Caki2 (cell line): ENCODE measurements around the gene TACC2. TPM values are rescaled to one million over a fixed set of nuclear protein-coding genes. Genes with fewer than 3 reads are reported as not detected.
A peak's percentile ranks its signal among the peaks of the same experiment; 100 is the strongest.
"Not testable (repeated sequence)": the region's sequence is repeated elsewhere in the genome, so short reads cannot be mapped to it uniquely, and the experiment has no call there.

Source experiments
- DNase-seq: peaks from one replicate; pipeline ENCODE4 v3.0.0-alpha.2; 2015; ENCODE audit warnings: low read depth
- in situ Hi-C: cut with HindIII; loops from 2 replicates; pipeline ENCODE4 v1.10.0; 2016; ENCODE audit warnings: low sequenced_read_pairs, low pct_unique_long_range_greater_than_20kb, mixed read lengths
- total RNA-seq: library from RNA; depleted of rRNA; stranded (reverse); fragments of >200 nt; shearing (Covaris generic); gene quantifications from 2 replicates; pipeline ENCODE4 v1.2.3, GENCODE V29; 2014; ENCODE audit warnings: low replicate concordance

TACC2 gene
- total RNA-seq, 1 experiment from 2014 or later: 21.8 TPM

DNA sequence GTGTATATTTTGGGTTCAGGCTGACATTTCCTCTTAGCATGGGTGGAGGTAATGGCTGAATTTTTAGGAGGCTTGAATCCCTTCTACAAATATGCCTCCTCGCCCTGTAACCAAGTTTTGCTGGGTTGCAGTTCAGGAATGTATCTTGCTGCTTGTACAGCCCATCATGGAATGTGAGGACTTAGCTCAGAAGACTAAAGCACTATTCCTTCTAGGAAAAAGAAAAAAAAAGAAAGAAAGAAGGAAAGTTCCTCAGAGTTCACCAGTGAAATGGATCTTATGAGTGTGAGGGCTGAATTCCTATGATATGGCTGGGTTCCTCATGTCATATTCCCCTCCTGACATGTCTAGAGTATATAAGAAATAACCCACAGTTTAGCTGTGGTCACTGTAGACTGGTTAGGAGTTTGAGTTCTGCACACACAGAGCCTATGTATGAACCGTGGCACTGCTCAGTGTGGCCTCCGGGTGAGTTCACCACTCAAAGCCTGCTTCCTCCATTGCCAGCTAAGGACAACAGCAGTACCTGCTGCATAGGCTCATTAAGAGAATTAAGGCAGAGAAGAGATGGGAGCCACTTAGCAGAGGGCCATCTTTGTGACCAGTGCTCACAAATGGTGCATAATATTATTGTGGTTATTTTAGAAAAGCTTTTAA, 114.0 kb downstream of the TACC2 start:
- no peak for DNase-seq
- in situ Hi-C loops: no loop called here

DNA sequence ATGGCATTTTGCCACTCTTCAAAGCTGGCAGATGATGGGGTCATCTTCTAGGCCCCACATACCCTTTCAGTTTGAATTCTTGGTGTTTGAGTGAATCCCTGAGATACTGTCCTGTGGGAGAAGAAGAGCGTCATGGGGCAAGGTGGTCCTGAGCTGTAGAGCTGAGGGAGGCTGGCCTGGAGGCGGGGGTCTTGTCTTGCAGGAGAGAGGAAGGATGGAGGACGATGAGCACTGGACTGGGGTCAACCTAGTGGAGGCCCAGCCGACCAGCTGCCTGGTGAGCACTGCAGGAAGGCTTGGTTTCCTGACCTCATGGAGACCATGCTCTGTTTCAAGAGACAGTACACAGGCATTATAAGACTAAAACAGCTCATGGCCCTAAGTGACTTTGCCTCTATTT, 114.6 kb downstream of the TACC2 start:
- DNase-seq: no peak
- in situ Hi-C loops: no loop called here

DNA sequence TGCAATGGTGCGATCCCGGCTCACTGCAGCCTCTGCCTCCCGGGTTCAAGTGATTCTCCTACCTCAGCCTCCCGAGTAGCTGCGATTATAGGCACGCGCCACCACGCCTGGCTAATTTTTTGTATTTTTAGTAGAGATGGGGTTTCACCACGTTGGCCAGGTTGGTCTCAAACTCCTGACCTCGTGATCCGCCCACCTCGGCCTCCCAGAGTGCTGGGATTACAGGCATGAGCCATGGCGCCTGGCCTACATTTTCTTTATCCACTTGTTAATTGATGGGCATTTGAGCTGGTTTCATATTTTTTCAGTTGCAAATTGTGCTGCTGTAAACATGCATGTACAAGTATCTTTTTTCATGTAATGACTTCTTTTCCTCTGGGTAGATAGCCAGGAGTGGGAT, 119.8 kb downstream of the TACC2 start:
- DNase-seq, in situ Hi-C loops: not testable (repeated sequence)

DNA sequence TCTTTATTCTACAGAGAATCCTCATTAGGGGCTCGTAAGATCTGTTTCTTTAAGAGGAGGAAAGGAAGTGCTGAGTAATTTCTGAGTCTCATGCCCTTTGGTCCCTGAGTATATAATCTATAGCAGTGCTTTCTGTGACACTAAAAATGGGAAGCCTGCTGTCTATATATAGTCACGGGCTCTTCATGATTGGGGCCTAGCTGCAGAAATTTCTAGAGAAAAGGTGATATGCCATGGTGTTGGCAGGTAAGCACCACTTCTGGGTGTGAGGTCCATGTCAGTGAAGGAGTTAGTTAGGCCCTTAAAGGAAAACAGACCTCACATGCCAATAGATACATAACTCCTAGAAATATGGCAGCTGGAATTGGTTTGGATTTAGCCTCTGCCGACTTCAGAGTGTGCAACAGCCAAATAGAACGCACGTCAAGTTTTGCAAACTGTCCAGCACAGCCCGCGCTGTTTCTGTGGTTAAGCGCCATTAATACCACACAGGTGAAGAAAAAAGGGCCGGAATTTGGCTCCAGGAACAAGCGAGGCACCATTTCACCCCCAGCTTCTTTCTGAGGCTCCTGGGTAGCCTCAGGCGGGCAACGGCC, 123.2 kb downstream of the TACC2 start:
- no peak for DNase-seq
- in situ Hi-C loops: no loop called here

DNA sequence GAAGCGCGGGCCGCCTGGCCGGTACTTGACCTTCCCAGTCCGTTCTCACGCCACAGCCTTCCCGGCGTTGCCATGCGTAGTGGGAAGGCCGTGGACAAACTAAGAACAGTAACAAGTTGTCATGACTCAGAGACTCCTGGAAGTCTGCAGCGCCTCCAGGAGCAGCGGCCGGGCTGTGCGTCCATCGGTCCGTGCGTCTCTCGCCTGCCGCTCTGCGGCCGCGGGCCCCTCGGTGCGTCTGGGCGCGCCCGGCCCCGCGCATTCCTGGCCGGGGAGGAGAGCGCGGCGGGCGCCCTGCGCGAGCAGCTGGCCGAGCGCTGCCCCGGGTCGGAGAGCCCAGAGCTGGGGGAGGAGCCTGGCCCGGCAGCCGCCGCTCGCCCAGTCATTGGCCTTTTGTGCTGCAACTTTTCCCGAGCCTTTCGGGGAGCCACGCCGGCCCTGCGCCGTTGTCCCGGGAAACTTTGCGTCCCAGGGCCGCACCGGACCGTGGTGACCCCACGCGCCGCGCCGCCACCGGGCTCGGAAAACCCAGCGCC, 123.7 kb downstream of the TACC2 start:
- in situ Hi-C loops: no loop called here
- peak; percentile 93 for DNase-seq

DNA sequence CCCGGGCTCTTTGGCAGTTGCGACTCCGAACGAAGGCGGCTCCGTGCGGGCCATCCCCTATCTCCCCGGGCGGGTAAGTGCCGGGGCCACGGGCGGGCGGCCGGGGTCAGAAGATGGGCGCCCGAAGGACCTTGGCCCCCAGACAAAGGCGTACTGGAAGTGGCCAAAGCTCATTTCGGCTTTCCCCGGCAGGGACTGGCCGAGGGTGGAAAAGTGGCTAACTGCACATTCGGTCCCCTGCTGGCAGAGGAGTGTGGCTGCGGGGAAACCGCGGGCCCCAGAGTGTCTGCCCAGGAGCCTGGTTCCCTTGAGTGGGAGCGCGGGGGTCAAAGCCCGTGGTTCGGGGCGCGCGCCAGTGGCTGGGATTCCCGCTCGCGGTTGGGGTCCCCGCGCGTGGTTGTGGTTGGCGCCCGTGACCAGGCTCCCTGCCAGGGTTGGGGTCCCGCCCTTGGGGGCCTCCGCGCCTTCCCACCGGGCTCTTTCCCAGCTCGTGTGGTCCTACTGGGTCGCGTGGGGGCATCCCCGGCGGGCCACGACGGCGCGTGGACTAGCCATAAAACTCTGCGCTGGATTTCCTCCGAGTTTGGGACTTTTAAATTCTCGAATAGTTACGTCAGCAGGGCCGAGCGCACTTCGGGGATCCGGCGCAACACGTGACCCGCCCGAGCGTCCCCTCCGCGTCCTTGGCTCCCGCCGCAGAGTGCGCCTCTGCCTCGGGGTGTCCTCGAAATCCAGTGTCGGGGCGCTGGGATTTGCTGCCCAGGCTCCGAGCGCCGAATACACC, 124.4 kb downstream of the TACC2 start:
- DNase-seq: peak; percentile 65
- in situ Hi-C loops: no loop called here

DNA sequence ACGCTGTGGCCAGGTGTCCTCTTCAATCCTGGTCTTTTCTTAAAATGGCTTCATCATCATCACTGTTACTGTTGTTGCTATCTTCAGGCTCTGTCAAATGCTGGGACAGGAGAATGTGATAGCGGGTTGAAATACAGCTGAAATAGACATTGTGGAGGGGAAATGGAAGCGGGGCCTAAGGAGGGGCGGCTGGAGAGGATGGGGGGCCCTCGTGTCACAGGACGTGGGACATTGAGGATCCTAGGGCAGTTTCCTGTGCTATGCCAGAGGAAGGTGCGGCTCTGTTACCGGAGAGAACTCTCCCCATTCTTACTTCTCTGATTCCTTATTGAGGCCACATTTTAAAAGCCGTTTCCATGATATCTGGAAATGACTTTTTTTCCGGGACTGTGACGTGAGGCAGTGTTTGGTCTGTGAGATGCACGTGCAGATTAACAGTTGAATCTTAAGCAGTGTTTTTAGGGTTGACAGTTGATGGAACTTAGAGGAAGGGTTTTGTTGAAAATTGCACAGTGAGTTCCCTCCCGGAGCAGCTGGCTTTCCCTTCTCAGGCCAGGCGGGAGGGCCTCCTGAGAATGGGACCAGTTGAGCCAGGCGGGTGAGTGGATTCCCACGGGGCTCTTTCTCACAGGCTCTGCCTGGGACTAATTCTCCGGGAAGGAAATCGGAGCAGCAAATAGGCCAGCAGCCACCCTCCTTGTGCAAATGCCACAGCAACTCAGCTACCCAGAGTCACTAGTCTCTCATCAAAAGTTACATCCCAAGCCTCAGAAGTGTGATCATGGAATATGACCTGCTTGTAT, 125.2 kb downstream of the TACC2 start:
- in situ Hi-C loops: no loop called here
- DNase-seq: no peak

DNA sequence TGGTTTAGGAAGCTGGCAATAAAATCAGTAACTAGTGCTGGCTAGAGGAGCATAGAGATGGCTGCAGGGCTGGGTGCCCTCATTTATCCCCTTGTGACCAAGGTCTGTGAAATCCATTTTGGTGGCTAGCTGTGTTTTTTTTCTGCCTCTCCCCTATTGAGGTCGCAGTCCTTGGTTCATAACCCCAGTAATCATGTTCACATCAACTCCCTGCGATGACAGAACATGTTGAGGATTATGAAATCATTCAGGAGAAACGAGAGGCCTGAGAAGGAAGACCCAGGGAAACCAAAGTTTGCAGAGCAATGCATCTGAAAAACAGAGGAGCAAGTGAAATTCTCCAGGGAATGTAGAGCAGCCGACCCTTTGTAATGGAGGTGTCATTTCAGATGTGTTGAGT, 126.9 kb downstream of the TACC2 start:
- no peak for DNase-seq
- in situ Hi-C loops: no loop called here

DNA sequence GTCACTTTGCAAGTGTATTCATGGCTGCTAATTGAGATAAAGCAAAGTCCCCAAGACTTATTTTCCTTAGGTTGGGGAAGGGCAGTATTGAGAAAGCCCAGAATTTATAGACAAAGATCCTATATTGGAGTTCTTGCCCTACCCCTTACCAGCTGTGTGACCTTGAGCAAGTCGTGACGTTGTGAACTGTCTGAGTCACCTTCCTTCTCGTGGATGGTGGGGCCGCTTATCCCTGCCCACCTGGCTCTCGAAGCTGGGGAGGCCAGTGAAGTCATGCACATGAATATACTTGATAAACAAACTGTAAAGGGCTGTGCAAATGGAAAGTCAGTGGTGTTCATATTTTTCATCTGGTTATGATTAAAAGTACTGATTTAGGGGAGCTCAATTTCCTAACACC, 127.4 kb downstream of the TACC2 start:
- in situ Hi-C loops: no loop called here
- DNase-seq: no peak

DNA sequence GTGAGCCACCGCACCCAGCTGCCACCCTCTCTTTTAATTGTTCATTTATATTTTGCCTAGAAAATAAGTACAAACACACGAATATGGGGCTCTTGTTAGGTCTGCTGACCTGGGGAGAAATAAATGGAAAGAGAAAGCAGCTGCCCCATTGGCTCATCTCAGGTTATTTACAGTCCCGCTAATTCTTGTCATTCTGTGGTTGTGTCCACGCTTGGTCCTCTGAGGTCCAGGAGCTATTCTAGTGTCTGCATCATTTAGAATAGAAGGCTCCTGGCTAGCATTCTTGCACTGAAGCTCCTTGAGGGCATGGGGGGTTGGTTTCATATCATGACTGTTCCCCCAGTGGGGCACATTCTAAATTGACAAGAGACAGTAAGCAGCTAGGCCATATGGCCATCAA, 128.5 kb downstream of the TACC2 start:
- in situ Hi-C loops: no loop called here
- no peak for DNase-seq

DNA sequence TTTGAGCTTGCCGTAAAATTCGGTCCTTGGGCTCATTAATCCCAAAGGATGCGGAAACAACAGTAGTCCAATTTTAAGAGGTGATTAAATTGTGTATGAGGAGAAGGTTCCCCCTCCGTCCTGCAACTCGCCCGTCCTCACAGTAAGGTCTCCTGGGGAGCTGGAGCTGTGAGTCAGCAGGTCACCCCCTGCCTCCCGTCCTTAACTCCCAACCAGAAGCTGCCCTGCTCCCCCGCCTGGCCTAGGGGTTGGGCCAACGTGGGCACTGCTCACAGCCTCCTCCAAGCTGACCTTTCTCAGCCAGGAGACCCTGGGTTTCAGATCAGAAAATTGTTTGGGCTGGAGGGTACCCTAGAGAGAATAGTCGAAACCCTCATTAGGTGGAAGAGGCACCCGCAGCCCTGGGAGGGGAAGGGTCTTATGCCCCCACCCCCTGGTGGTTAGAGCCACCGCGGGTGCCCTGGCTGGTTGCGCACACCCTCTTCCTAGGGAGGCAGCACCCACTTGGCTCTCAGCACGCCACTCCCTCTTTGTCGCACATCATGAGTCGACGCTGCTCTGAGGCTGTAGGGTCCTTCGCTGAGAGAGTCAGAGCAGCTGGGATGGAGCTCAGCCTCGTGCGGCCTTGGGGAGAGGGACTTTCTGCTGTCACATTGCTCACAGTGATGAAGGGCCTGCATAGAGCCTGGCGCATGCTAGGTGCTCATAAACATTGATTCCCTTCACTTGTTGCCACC, 131.2 kb downstream of the TACC2 start:
- in situ Hi-C loops: no loop called here
- DNase-seq: no peak

DNA sequence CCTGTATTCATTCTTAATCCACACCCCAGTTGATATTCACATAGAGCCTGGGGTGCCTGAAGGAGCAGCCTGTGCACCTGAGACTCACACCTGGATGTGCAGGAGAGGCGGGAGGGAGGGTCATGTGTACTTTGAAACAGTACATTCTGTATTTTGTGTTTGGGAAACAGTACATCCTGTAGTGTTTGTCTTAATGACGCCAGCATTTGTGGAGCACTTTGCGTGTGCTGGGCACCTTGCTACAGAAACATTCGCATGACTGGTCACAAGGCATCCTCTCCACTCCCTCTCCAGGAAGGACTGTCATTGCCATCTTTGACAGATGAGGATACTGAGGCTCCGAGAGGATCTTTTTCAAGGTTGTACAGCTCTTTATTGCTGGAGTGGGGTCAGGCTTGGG, 132.1 kb downstream of the TACC2 start:
- in situ Hi-C loops: no loop called here
- DNase-seq: peak; percentile 58

DNA sequence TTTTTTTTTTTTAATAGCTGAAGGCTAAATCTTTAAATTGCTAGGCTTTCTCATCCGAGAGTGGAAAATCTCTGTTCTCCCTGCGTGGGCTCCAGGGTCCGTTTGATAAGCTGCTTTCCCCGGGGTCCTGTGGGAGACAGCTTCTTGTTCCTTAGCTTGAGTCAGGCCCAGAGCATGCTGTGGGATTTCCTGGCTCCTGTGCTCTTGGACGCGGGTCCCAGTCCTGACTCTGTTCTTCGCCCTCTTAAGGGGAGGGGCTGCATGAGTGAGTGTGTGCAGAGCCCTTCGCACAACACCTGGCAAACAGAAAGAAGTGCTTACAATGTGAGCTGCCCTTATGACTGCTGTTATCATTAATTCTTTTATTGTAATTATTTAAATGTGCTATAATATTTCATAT, 133.5 kb downstream of the TACC2 start:
- in situ Hi-C loops: no loop called here
- no peak for DNase-seq

DNA sequence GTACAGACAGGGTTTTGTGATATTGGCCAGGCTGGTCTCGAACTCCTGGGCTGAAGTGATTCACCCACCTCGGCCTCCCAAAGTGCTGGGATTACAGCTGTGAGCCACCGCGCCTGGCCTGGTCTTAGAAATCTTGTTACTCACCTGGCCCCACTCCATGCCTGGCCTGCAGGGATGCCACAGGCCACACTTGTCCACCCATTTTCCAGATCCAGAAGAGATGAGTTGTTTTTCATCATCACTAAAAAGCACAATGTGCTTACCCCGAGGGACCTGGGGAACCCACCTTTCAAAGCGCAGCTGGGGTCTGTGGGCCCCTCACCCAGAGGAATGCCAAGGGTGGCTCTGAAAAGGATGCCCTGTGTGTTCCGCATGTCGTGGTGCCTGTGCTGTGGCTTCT, 134.2 kb downstream of the TACC2 start:
- DNase-seq: no peak
- in situ Hi-C loops: no loop called here

DNA sequence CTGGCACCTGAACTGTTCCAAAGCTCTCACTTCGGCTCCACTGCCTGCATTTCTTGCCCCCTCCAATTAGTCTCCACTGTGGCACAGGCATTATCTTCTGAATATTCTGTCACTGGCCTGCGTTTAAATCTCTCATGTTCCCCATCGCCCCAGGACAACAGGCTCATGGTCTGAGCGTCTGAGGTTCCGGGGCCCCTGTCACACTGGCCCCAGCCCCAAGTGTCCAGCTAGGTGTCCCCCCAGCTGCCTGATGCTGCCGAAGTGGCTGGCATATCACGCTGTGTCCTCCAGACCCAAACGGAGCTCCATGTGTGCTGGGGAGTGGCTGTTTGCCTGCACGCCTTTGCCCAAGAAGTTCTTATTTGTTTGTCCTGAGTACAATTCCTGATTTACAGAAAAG, 135.4 kb downstream of the TACC2 start:
- in situ Hi-C loops: no loop called here
- no peak for DNase-seq

DNA sequence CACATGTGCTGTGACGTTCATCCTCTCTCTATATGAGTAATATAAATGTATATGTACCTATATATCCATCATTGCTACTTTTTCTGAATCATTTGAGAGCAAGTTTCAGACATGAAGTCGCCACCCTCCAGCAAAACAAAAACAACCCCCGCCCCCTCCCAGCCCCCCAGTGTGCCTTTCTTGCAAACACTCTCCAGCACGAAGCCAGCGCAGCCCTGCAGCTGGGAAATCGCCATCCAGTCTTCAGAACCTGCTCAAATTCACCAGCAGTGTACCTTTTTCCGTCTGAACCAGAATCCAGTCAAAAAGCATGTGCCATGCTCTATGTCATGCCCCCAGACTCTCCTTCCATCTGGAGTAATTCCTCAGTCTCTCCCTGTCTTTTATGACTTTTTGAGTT, 135.8 kb downstream of the TACC2 start:
- in situ Hi-C loops: no loop called here
- no peak for DNase-seq

DNA sequence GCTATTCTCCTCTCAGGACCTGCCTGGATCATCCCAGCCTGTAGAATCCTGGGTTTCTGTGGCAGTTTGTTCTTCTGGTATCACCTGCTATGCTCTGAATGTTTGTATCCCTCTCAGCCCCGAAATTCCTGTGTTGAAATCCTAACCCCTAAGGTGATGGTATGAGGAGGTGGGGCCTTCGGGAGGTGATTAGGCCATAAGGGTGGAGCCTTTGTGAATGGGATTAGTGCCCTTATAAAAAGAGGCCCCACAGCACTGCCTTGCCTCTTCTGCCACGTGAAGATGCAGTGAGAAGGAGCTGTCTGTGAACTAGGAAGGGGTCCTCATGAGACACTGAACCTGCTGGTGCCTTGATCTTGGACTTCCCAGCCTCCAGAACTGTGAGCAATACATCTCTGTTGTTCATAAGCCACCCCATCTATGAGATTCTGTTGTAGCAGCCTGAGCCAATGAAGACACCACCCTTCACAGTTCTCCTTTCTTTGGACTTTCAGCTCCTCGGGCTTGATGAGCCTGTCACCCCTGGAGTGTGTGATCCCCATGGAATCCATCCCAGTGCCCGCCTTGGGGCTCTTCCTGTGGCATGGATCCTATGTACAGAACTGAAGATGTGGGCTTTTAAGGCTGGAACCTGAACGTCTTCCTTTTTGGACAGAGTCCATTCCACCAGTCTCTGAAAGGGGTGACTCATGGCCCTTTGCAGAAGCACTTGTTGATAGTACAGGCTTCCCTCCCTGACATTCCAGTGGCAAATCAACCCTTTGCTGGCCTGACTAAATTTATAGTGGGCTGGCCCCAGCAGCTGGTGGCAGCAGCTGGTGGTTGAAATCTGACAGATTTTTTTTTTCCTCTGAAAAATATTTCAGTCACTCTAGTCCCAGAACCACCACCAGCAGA, 138.0 kb downstream of the TACC2 start:
- in situ Hi-C loops: no loop called here
- DNase-seq: peak; percentile 60
